ENCODE results near the gene PITX3.

PITX3 gene

DNA sequence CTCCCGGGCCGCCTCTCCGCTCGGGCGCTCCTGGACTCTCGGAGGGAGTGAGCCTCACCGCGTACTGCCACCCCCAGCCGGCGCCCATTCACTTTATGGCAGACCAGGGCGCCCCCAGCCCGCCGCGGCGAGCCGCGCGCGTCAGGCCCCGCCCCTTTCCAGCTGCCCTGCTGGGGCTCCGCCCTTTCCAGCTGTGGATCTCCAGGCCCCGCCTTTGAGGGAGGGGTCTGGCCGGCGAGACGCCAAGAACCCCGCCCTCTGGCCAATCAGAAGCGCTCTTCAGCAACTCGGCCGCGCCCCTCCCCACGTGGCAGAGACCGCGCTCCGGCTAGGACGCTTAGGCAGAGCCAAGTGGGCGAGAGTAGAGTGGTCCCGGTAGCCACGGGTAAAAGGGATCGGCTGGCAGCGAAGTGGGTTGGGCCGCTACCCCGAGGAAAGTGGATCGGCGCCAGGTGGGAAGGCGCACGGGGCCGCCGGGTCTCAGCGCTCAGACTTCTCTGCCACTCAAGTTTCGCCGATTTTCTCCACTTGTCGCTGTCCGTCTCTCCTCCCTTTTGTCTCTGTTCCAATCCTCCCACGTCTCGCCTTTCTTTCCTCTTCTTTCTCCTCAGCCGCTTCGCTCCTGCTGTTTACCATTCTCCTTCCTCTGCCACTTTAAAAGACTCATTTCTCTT lies at the start of gene PITX3:
Gene PITX3, minus strand, starts transcription at position 69 of the 674 bp plus-strand sequence. CDS start 9,432 bp downstream, outside the sequence.
- DNase-seq (ENCODE audit: low read depth in 2 of 2) = peak; percentile 78 to 90

DNA sequence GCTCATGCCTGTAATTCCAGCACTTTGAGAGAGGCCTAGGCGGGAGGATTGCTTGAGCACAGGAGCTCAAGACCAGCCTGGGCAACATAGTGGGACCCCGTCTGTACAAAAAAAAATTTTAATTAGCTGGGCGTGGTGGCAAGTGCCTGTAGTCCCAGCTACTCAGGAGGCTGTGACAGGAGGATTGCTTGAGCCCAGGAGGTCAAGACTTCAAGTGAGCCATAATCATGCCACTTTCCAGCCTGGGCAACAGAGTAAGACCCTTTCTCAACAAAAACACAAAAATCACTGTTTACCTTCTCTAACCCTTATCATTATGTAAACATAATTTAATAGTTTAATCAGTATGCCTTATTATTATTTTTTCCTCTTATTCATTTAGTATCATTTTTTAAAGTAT lies 48.5 kb upstream of the PITX3 start:
- no peak for DNase-seq (ENCODE audit: low read depth in 2 of 2)

DNA sequence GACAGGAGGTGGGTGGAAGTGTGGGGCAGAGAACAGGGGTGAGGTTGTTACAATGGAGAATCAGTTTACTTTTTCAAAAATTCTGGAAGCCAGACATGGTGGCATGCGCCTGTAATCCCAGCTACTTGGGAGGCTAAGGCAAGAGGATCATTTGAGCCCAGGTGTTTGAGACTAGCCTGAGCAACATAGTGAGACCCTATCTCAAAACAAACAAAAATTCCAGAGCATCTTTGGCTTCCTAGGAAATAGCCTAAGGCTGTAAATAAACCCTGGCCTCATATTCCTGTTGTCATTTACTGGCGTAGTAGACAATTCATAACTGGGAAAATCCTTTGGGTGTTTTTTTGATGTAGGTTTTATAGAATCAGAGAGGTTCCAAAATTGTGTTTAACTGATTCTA lies 48.0 kb upstream of the PITX3 start:
- no peak for DNase-seq (ENCODE audit: low read depth in 2 of 2)

DNA sequence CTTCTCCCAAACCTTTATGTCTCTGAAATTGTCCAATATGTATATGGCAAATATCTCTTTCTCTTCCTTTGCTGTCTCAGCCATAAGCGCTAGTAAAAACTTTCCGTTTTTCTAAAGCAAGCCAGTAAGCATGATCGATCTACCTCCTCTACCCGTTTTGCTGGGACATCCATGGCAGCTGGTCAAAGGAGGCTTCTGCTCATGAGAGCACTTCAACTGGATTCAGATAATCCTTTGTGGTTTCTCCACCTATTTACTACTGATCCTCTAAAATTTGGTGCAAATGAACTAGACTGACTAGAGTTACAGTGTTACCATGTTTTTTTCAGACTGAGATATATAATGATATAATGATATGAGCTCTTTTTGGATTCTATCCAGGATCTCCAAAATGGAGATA lies 46.7 kb upstream of the PITX3 start:
- no peak for DNase-seq (ENCODE audit: low read depth in 2 of 2)

DNA sequence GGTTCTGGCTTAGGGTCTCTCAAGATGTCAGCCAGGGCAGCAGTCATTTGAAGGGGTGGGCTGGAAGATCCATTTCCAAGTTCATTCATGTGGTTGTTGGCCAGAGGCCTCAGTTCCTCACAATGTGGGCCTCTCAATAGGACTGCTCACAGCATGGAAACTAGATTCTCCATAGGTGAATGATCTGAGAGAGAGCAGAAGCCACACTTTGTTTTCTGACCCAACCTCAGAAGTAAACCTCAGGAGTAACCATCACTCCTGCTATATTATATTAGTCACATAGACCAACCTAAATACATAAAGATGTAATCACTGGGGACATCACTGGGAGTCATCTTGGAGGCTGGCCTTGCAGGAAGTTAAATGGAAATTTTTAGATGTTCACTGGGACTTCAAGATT lies 46.2 kb upstream of the PITX3 start:
- DNase-seq (ENCODE audit: low read depth in 2 of 2) = no peak

DNA sequence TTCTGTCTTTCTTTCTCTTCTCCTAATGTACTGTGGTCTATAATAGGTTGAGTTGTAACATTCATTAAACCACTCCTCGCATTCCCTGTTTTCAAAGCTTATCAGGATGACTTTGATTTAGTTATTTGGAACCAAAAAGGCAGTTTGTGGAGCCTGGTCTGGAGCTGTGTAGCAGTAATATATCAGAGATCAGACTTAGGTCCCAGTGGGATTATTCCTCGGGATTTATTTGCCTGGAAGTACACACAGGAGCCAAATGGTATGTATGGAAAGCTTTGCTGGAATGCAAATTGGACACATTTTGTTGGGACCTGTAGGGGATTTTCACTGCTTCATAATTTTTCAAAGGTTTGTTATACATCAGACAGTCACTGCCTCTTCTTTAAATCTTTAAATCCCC lies 44.9 kb upstream of the PITX3 start:
- no peak for DNase-seq (ENCODE audit: low read depth in 2 of 2)

DNA sequence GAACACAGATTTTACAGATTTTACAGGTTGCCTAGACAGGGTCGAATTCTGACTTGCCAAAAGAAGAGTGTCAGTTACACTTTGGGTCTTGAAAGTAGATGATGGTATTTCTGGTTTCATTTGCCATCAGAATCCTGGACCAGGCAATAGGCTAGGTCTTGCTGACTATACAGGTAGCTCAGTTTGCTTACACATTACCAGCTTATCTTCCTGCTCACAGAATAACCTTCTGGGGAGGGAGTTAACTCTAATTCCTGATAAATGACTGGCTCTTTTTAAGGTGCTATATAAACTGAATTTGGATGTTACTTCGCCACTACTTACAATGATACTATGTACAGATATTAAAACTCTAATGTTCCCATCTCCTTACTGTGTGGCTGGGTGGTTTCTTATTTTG lies 43.8 kb upstream of the PITX3 start:
- no peak for DNase-seq (ENCODE audit: low read depth in 2 of 2)

DNA sequence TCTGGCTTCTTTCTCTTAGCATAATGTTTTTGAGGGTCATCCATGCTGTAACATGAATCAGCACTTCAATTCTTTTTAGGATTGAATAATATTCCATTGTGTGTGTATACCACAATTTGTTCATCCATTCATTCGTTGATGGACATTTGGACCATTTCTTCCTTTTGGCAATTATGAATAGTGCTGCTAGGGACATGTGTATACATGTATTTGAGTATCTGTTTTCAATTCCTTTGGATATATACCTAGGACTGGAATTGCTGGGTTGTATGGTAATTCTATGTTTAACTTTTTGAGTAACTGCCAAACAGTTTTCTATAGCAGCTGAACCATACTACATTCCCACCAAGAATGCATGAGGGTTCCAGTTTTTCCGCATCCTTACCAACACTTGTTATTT lies 43.2 kb upstream of the PITX3 start:
- DNase-seq (ENCODE audit: low read depth in 2 of 2) = no peak

DNA sequence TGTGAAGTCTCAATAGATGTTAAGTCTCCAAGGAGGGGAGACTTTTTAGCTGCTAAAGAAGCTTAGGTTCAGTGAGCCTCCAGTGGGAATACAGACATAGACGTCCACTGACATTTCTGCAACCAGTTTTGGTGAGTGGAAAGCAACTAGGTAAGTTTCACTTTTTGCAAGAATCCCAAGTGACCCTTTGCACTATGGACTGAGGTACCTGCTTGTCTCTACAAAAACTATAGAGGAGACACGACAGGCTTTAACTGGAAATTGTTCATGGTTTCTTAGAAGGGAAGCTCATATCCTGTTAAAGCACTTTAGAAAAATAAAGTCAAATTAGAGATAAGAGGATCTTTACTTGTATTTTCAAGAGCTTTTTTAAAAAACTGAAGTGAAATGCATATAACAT lies 42.6 kb upstream of the PITX3 start:
- DNase-seq (ENCODE audit: low read depth in 2 of 2) = no peak

DNA sequence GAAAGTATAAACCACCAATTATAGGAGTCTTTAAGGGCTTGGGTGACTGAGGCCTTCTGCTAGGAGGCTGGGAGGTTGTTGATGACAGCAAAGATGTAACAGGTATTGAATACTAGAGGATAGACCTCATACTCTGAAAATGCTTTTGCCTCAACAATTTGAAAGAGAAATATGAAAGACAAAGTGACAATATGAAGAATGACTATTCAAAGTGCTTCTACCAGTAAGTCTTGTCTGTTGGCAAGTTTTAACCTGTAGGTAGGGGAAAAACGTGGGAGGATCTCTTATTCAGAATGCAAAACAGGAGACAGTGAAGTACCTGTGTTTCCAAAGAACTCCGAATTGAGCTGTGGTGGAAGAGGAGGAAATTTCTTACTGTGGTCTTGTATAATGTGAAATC lies 42.2 kb upstream of the PITX3 start:
- no peak for DNase-seq (ENCODE audit: low read depth in 2 of 2)

DNA sequence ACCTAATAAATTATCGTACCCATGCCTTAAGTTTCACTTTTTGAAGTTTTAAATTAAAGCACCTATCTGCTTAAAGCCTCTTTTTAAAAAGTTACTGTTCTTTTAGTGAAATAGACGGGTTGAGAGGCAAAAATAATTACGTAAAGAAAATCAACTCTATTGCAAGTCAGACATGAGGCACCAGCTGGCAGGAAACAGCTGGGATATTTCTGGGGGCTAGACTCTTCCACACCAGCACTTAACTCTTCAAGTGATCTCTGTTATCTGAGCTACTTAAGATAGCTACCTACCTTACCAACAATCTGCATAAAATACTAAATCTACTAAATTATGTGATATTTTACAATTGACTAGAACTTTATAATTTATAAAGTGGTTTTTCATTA lies 39.8 kb upstream of the PITX3 start:
- DNase-seq (ENCODE audit: low read depth in 2 of 2) = no peak

DNA sequence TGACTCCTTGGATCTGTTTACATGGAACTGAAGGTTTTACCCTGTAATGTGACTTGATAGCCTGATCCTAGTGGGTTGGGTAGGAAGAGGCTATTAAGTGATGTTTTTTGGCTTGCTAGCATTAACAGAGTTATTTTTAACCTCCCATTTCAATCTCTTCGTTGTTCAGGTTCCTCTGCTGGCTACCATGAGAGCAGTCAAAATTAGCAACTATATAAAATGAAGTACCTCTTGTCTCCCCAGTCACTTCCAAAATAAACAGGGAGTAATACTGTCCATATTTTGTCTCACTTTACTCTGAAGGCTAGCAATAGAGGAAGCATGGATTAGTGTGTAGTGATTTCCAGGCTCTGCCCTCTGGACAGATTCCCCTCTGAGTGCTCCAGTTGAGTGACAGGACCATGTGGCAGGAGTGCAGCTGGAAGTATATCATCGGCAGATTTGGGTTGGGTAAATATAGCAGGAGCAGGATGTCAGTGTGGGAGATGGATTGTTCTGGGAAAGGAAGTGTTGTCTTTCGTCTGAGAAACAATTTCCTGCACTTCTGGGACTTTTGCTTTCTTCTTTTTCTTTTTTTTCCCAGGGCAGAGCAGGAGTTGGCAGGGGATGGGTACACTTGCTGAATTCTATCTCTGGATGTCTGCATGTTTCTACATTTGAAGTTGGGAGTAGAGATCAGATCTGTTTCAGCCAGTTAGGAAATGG lies 39.2 kb upstream of the PITX3 start:
- no peak for DNase-seq (ENCODE audit: low read depth in 2 of 2)

DNA sequence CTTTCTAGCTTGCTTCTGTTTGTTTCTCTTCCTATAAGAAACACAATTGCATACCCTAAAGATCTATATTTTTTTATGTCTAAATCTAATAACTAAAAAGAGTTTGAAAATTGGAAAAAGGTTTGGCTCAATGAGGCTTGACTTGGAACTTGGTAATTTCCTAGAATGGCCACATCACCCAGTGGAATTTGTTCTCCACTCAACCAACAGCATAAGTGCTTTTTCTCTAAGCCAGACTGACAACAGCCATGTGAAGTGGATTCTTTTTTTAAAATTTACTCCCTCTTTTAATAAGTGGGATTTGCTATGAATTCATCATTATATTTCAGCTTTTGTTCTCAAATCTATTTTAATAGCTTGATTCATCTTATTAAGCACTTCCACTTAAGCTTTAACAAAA lies 37.8 kb upstream of the PITX3 start:
- DNase-seq (ENCODE audit: low read depth in 2 of 2) = no peak

DNA sequence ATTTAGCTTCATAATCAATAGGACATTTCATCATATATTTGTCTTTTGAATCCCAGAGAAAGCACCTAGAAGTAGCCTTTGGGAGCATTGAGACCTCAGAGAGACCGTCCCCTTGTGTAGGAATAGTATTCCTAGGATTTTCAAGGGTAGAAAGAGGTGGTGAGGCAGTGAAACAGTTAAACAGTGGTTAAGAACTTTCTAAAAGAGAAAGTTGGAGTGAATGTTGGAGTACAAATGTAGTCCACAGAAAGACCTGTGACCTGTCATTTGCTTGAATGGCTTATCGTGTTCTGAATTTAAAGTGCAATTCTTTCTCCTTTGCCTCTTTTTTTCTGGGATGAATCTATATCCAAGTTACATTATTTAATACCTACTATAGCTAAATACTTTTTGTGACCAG lies 34.0 kb upstream of the PITX3 start:
- no peak for DNase-seq (ENCODE audit: low read depth in 2 of 2)

DNA sequence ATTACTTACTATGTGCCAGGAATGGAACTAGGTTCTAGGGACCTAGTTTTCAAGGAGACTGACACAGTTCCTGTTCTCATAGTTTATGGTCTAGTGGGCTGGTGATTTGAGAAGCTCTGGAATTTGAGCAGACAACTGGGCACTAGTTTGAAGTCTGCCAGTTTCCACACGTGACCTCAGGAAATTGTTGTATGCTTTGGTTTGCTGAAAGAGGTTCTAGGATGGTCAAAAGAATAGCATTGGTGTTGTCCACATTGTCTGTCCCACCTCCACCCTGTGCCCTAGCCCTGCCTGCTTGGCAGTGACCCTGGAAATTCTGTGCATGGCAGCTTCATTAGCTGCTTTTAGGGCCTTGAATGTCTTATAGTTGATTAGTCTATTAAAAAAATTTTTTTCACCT lies 32.8 kb upstream of the PITX3 start:
- no peak for DNase-seq (ENCODE audit: low read depth in 2 of 2)

DNA sequence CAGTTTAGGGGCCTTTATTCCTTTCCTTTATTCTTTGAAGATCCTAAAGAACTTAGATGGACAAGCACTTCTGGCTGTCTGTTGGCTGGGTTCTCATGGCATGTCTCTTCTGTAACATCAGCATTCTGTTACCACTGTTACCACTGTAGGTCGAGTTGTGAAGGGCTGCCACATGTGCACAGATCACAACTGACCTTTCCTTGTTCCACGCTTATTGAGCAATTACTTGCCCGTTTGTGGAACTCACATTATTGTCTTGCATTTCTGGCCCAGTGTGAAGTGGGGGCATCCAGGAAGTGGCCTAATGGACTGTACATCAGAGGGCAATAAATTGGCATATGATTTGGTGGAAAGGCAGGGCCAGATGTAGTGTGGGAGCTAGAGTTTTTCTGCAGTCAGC lies 27.7 kb upstream of the PITX3 start:
- no peak for DNase-seq (ENCODE audit: low read depth in 2 of 2)

DNA sequence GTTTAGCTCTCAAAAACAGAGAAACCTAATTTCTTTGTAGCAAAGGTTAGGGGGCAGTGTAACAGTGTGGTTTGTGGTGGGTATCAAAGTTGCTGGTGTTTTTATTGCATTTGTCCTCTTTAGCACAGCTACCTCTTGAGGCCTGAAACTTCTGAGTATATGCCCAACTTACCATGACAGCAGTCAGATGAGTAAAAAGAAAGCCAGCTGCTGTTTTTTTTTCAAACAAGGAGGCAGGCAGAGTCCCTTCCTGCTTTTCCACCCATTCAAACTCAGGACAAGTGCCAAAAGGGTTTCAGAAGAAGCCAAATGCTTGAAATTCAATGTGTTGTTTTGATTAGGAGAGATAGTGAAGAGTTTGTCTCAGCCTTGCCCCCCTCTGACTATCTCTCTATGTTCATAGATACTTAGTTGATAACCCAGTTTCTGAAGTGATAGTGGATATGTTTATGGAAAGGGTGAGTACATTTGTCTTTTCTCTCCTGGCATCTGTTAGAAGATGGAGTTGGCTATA lies 27.1 kb upstream of the PITX3 start:
- DNase-seq (ENCODE audit: low read depth in 2 of 2) = no peak

DNA sequence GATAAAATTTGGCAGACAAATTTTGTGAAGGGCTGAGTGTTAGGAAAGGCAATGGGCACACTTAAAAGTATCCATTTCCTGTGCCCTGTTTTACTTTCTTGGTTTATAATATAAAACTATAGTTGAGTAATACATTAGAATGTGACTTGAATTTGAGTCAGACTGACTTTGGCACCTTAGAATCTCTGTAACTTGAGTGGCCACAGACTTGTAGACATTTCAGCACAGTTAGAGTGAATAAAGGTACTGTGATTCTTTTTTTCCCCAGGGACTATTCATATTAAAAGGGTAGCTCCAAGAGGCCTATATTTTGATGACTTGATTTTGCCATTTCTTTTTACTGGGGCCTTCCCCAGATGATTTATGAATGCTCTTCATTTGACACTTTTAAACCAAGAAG lies 26.4 kb upstream of the PITX3 start:
- DNase-seq (ENCODE audit: low read depth in 2 of 2) = no peak

DNA sequence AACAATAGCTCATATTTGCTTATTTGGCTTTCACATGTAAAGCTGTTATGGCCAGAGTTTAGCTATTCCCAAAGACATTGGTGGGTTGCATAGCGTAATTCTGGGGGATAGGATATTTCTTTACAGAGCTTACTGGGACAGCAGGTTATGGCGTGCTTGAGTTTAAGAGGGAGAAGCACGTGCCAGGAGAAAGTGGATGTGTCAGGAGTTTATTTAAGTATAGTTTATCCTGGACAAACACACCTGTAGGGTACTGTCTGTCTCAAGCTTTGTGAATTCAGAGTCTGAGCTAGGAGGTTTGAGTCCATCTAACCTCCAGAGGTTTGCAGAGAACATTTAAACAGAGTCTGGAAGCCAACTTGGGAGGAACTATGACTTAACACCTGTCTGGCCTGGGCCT lies 25.4 kb upstream of the PITX3 start:
- no peak for DNase-seq (ENCODE audit: low read depth in 2 of 2)

DNA sequence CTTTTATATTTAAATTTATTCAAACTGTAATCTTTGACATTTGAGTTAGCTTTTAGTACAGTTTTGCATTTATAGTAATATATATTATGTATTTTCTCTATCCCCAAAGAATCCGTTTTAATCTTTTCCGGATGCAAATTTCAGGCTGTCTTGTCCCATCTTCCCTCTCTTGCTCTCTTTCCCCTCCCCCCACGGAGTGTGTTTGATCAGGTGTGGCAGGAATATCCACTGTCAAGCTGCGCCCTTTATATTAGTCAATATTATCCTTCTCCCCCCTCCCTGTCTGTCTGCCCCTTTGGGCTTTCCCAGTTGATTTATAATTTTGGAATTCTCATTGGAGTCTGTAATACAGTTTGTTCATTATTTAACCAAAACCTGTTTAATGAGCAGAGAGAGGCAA lies 23.1 kb upstream of the PITX3 start:
- DNase-seq (ENCODE audit: low read depth in 2 of 2) = no peak

DNA sequence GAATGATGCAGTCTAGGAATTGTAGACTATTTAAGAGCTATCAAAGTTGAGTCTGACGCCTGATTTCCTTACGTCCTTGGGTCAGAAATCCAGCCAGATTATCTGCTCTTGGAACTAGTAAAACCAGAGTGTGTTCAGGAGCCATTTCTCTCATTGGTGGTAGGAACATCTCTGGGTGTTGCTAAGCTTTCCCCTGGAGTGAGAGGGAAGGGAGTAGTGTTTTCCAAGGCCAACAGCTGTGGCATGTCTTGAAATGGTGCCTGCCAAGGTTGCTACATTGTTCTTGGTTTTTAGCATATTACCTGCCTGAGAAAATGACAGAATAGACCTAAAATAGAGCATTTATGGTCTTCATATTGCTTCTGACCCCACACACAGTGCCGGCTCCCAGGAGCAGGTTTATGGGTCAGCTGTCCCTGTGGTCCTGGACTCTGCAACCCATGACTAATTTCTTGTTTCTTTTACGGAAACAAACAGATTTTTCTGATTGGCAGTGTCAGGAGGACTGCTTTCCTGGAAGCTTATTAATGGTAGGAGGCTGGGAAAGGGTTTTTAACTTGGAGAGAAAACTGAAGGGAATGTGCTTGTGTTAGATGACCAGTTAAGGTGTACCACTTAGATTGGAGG lies 21.5 kb upstream of the PITX3 start:
- no peak for DNase-seq (ENCODE audit: low read depth in 2 of 2)

DNA sequence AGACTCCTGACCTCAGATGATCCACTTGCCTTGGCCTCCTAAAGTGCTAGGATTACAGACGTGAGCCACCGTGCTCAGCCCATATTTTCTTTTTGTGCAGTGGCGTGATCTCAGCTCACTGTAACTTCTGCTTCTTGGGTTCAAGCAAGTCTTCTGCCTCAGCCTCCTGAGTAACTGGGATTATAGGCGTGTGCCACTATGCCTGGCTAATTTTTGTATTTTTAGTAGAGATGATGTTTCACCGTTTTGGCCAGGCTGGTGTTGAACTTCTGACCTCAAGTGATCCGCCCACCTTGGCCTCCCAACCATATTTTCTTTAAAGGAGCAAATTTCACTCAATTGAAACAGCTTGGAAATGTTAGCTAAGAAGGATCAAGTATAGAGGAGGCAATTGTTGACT lies 20.5 kb upstream of the PITX3 start:
- no peak for DNase-seq (ENCODE audit: low read depth in 2 of 2)

DNA sequence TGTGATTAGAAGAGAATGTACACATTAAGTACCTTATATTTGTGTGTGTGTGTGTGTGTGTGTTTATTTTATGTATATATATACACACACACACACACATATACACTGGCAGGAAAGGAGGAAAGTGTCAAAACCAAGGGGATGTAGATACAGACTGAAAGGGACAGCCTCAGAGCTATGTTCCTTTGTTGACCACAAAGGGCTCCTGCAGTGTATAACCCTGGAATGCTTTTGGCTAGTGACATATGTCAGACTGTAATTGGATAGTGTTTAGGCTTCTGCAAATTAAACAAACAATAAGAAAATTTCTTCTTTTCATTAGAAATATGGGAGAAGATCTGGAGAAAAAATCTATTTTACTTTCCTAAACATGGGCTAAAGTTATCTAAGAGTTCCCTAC lies 19.9 kb upstream of the PITX3 start:
- no peak for DNase-seq (ENCODE audit: low read depth in 2 of 2)
